ENCODE results near the gene NFRKB.
A peak's percentile ranks its signal among the peaks of the same experiment; 100 is the strongest.

Gene NFRKB

DNA sequence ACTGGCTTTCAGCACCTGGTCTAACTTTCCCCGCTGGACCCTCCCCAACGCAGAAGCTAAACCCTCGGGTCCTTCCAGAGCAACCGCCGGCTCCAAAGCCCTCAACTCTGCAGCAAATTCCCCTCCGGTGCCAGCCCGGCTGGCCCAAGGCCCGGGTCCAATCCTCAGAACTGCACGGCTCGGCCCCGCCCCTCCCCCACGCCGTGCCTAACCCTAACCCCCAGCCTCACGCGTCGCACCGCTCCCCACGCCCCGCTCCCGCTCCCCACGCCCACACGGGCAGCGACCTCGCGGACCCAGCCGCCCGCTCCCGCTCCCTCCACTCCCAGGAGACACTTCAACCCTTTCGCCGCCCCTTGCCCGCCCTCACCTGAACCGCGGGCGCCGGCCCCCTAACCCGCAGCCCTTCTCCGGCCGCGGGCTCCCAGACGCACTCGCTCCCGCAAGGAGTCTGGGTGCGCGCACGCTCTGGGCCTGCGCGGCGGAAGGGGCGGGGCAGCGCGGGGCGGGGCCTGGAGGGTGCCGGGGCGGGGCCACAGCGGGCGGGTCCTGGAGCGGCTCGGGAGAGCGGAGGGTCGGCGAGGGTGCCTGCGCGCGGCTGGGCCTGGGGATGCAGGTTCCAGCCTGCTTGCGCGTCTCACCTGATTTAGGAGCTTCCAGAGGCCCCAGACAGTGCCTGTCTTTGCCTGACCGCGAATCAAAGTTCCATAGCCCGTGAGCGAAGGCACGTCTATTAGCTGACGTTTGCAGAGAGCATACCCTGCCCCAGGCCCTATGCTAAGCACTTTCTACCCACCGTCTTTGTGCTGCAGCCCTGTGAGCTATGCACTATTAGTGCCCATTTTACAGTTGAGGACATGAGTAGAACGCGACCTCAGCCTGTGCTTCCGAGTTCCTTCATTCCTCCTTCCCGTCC is at the start of gene NFRKB:
Gene NFRKB, minus strand, starts transcription at position 453 of the 916 bp plus-strand sequence. CDS start 2,729 bp downstream, outside the sequence.
- DNase-seq = peak; percentile 50 to 52

DNA sequence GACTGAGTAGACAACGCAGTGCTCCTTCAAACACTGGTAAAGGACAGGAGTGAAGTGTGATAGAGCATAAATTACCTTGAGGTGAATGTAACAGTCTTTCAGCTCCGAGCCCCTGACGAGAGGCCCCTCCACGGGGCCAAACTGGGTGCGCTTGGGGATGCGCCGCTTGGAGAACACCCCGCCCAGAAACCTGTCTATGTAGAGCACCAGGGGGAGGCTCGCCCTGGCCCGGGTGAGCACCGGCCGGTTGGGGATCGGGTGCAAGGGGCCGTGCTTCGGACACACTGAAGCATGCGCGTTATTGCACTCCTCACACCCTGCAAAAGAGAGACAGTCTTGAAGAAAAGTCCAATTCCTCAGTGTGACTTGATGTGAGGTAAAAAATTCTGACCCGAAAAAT is 49.3 kb upstream of the NFRKB start:
- DNase-seq = no peak

DNA sequence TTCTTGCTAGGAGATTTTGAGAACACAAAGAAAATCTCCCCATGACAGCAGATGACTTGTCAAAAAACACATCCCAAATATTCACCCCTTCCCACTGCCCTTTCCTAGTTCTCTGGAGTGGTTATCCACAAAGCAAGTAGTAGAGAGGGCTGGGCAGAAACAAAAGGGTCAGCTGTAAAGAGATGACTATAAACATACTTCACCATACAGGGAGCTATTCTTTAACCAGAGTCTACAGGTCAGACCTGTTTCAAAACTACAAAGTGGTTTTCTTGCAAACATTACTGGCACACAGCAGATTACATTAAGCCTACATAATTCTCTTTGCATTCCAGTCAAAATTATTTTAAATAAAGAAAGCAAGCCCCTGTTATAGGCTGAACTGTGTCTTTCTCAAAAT is 47.7 kb upstream of the NFRKB start:
- no peak for DNase-seq

DNA sequence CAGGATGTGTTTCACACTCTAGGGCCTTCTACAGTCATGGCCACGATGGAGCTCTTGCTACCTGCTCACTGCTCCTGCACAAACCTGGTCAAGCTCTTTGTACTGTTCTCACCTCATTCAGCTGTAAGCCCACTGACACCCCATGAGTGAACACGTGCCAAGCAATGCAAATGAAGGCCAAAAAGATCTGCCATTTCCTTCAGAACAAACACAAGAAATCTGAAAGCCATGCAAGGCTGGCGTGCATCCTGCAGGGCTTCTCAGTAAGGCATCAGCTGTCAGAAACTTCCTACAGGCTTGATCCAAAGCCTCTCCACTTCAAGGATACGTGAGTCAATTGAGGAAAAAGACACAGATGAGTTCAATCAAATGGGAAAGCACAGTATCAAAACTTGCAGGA is 44.1 kb upstream of the NFRKB start:
- DNase-seq = no peak

DNA sequence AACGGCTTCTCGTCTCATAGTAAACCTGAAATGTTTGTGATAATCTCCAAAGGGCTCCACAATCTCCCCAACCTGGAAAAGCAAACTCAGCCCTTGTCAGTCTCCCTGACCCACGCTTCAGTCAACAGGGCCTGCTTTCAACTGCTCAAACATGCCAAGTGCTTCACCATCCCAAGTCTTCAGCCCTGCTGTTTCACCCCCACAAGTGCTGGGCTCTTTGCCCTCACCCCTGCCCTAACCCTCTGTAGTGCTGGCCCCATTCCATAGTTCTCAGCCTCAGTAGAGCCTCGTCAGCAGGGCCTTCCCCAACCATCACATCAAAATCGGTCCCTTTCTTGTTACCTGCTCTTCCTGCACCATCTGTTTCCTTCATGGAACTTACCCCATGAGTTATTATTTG is 43.4 kb upstream of the NFRKB start:
- DNase-seq = no peak

DNA sequence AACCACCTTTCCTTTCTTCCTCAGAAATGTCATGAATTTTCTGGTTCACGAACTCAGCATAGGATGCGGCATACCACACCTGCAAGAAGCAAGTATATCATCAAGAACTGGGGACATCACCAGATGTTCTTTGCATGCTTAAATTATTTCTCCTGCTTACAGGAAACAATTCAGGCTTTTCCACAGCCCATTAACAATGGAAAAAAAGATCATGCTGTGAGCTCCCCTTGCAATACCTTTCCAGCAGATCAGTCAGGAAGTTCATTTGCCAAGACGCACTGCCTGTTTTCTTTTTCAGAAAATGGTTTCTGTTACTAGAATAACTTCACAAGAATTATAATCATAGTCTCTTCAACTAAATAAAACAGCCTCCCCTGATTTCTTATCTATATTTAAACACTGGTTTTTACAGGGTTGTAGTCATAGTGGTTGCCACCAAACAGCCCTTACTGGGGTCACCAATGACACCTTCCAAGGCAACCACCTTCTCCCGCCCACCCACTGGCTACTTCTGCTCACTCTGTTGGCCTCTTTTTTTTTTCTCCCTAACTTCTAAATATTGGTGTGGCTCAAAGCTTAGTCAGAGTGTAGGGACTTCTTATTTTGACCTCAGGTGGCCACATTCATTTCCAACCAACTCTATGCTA is 42.3 kb upstream of the NFRKB start:
- DNase-seq = no peak

DNA sequence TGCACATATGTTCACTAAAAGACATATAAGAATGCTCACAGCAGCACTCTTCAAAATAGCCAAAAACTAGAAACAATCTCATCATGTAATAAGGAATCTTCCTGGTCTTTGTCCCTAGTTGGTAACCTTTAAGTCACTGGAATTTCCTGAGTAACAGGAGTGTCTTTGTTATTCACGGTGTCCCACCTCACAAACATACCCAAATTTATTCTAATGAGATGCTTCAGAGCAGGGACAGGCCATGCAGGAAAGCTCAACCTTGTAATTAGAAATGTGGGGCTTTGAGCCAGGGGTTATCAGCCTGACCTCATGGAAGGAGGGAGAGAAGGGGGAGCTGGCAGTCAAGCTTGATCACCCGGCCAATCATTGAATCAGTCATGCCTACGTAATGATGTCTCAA is 40.3 kb upstream of the NFRKB start:
- DNase-seq = no peak

DNA sequence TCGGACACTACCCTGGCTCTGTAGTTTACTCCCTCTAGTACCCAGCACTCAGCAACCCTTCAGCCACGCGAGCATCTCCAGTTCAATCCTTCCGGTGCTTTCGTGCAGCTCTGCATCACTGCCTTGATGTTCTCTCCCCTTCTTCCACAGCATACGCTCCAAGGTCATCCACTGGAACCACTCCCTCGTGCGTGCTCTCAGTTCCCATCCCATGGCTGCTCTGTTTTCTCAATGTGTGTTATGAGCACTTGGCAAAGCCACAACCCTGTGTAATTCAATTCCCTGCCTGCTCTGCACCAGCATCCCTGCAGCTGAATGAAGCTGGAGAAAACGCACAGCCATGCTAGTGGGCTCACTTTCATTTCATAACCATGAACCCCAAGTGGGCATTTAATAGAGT is 38.5 kb upstream of the NFRKB start:
- no peak for DNase-seq

DNA sequence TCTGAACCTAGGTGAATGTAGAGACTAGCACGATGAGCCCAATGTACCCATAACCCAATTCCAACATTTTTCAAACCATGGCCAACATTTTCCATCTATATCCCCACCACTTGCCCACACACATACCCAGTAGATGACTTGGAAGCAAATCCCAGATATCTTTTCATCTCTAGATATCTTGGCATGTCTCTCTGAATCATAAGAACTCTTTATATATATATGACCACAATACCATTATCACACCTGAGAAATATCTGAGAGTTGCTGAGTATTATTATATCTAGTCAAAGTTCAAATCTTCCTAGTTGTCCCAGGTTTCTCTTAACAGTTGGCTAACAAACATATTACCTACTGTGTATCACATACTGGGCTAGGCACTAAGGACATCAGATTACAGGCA is 37.9 kb upstream of the NFRKB start:
- DNase-seq = no peak

DNA sequence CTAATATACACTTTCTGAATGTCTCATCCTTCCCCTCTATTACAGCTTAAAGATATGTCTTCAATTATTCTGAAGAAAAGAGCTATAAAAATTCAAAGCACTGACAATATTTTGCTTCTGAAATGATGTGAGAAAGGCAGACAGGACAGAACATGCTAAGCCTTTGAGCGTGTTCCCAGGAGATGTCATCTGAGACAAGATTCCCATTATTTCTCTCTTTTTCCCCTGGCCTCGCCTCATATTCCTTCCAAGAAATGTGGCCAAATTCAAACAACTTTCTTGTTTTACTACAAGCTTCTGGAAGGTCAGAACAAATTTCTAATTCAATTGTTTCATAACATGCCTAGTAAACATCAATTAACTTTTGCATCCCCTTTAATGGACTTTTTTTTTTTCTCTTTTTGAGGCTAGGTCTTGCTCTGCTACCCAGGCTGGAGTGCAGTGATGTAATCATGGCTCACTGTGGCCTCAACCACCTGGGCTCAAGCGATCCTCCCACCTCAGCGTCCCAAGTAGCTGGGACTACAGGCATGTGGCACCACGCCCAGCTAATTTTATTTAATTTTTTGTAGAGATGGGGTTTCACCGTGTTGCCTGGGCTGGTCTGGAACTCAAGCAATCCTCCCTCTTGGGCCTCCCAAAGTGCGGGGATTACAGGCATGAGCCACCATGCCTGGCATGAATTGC is 37.1 kb upstream of the NFRKB start:
- no peak for DNase-seq

DNA sequence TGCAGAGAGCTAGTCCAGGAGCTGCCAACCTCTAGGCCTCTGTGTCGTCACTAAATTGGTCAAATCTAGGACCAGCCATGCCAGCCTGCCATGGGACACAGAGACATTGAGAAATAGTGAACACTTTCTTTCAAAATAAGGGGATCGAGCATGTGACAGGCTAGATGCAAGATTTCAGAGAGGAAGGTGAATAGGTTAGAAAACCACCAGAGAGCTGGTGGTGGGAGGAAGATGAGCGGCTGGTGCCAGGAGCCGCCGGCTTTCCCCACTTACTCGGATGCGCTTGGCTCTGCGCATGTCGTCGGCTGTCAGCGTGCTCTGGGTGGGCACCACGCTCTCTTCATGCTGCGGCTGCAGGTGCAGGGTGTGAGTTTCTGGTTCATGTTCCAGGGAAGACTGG is 35.4 kb upstream of the NFRKB start:
- DNase-seq = no peak

DNA sequence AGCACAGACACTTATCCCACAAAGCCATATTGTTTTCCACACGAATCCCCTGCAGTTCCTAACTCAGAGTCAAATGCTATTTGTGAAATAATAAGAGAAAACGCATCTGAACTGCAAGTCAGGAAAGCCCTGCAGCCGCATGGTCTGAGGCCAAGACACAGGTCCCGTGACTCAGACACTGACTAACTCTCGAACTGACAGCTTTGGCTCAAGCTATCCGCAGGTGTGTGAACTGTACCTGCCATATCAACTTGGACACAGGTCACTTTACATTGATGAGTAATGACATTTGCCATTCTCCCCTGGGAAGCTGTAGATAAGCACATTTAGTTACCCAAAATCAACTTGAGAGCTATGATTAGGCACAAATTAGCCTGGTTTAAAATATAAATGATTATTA is 34.9 kb upstream of the NFRKB start:
- no peak for DNase-seq

DNA sequence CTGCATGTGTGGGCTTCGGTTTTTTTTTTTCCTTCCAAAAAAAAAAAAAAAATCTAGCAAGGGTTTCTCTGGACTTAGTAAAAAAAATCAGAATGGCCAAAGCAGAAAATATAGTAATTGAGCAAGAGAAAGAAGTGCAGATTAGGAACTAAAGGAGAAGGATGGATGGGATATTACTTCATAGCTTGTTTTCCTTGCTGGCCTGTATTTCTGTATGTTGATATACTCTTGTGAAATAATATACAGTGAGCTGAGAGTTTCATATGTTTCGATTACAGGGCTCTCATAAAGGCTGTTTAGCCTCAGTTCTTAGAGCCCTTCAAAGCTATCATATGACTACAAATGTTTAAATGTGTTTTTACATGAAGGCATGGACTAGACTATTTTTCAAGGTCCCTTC is 34.3 kb upstream of the NFRKB start:
- DNase-seq = no peak

DNA sequence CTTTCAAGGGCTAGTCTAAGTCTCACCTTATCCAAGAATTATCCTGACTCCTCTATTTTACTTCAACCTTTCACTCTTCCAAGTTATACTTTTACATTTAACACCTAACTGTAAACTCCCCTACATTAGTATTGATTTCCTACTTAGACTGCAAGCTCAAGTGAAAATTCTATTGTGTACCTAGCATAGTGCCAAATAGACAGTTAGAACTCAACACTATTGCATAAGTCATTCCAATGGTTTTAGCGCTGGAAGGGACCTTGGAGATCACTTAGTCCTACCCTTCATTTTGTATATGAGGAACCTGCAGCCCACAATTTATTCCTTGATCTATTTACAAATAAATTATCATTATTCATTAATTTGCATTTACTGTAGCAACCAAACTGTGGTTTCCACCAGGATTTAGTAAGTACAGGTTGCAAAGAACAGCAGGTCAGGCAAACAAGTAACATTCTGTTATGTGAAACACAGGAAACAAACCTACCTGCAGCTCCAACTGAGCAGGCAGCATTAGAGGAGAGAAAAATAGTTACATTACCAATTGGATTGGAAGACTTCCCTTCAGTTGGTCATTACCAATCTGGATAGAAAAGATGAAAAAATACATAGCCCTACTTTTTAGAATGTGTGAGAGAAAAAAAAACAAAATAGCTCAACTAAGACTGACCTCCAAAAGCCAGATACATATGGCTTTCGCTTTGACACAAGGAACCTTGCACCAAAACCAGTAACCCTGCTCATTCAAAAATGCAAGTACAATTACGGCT is 33.7 kb upstream of the NFRKB start:
- no peak for DNase-seq

DNA sequence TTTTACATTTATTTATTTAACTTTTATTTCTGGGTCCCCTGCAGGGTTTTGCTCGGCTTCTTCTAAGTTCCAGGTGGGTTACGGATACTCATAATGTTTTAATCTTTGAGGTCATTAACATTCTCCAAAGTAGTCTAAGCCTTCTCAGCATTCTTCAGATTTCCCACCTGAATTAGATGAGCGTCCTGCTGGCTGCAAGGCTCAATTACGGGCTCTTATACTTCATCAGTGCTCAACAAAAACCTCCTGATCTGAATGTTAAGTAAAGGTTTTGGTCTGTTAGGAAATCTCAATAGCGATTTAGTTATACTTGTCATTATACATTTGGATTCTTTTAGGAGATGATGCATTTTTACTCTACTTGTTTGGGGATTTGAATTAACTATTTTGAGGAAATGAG is 27.3 kb upstream of the NFRKB start:
- DNase-seq = no peak

DNA sequence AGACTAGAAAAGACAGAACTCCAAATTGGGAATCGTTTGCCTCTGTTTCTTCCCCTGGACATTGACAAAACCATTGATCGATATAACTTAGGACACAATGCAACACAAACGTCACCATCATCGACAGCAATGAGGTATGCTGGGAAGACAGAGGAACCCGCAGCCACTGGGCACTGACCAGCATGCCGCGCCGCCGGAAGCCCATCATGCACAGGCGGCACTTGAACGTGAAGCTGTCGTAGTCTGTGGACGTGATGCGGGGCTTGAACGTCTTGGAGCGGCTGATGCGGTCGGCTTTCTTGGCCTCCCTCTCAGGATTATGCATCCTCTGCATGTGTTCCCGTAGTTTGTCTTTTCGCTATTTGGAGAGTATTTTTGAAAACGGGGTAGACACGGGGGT is 23.0 kb upstream of the NFRKB start:
- DNase-seq = no peak

DNA sequence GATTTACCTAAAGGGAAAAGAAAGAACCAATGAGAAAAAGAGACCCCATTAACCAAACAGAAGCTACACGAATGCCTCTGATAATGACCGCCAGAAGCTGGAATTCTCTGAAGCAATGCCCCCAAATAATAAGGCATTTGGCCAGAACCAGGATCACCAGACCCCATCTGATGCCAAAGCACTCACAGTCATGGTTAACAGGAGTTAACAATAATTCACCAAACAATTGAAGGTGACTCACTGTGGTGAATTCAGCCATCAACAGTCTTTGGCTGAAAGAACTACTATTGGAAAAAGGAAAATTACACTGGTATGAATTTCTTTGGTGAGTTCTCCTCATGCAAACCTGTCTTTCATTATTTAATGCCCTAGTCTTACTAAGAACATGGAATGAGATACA is 21.9 kb upstream of the NFRKB start:
- no peak for DNase-seq

DNA sequence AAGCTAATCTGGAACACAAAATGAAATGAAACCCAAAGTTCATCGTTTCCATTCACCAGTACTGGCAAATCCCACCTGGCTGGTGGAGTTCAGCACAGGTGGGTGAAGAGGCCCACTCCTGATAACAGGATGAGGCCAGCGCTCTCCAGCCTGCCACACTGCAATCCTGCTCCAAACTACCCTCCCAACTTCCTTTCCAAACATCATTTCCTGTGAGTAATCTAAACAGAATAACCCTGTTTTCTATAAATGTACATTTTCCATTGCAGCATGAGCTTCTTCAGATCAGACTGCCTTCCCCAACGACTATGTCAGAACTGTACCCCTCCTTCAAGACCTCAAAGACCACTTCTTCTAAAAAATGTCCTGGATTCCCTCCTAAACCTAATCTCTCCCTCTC is 15.9 kb upstream of the NFRKB start:
- no peak for DNase-seq

DNA sequence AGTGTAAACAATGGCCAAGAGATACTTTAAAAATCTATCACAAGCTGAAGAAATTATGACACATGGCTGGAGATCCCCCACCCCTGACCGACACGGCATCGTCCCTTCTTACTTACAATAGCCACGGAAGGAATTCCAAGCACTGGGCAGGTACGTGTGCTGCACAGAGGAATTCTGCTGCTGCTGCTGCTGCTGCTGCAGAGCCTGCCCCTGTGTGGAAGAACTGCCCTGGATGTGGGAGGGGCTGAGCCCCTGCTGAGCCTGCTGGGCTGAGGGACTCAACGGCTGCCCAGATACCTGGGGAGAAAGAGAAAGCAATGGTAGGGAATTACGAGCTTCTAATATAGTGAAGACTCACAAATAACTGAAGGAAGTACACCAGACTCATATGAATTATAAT is 15.0 kb upstream of the NFRKB start:
- no peak for DNase-seq

DNA sequence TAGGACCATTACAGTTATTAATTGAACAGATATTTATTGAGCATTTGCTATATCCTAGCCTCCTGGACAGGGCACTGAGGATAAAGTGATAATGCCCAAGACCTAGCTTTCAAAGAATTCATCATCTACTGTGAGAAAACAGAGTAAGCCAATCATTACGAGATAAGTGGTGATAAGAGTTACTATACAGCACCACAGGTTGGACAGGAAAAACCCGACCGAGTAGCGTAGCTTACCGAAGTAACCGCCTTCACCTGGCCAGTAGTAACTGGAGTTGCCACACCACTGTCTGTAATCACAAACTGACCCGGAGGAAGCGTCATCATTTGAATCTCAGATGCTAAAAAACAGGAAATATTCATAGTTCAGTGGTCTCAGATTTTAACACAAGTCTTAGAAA is 10.0 kb upstream of the NFRKB start:
- DNase-seq = no peak

DNA sequence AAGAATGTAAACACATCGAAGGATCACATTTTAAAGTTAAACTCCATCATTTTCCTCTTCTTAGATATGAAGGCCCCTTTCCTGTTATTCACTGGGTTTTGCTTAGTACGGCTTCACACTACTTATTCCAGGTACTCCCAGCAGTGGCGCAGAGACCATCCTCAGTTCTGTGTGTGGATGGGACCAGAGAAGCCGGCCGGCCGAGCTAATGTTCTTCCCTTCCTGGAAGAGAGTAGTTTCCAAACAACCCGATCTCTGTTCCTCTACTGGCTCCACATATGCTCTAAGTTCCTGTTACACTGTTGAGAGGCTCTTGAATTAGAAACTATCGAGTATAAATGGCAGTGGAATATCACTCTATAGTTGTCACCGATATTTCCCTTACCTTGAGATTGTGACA is 684 bp upstream of the NFRKB start:
- DNase-seq = no peak

DNA sequence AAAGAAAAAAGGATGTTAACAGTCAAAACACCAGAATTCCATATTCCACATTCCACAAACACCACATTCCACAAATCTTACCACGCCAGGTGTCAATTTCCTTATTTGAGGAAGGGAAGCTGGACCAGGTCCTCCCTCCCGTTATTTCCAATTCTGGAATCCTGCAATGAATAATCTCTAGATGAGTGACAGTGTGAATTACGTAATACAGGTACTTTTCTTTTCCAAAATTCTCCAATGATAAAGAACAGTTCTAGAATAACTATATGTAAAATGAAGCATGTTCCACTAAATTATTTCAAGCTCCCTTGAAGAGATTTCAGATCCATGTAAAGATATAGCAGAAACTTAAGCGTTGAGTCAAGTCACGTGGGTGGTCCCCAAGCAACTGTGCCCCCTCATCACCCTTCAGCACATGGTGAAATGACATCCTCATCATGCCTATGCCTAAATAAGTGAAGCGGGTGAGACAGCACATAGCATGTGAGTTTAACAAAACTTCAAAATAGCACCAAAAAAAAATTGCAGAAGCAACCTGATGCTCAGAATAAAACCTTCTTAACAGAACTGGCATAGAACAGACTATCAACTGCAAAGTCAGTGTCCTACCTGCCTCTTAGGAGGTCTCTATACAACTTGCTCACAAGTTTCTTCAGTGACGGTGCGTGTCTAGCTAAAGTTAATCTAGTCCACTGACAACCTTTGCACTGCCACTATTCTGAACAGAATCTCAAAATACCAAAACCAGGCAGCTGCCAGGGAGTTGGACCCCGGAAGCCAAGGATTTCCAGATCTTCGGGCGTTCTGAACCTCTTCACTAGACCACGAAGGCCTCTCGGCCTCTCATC is 876 bp downstream of the NFRKB start:
- peak in 1 of 2 experiments; percentile 24 for DNase-seq
